ENCODE measurements around the gene DBI.
"Not testable (repeated sequence)": the region's sequence is repeated elsewhere in the genome, so short reads cannot be mapped to it uniquely, and the experiment has no call there.

The DBI gene

DNA sequence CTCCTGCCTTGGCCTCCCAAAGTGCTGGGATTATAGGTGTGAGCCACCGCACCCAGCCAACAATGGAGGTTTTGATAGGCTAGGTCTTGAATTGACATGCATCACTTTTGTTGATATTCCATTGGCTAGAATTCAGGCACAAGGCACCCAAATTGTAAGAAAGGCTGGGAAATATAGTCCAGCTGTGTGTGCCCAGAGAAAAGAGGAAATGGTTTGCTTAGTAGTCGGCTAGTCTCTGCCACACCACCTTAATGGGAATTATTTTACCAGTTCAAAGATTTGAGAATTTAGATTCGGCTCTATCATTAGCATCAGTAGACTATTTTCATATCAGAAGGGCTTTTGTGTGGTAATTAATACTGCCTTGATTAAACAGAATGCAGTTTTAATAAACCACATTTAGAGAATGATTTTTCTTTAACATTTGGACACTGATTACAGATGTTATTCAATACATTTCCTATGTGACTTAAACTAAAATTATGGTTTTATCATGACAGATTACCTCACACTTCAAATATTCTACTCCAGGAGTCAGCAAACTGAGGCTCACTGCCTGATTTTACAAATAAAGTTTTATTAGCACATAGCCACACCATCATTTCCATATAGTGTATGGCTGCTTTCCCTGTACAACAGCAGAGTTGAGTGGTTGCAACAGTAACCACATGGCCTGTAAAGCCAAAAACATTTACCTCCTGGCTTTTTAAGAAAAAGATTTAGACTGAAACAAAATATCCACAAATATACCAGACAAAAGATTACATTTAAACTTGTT, 27.4 kb downstream of the DBI start:
- in situ Hi-C loops (cut with MboI; ENCODE audit: low sequenced_read_pairs) = no loop called here

DNA sequence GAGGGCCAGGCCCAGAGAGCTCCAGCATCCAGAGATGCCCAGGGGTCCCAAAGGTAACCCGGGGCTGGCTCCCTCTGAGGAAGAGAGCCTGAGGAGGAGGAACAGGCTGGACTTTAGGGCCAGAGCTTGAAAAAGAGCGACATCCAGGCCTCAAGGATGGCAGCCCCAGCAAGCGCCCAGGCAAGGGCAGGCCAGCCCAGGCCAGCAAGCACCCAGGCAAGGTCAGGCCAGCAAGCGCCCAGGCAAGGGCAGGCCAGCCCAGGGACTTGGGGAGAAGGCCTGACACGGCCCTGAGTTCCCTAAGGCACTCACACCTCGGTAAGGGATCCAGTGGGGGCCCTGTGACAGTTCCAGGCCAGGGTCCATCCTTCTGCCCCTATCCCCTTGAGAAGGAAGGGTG, 30.4 kb downstream of the DBI start:
- in situ Hi-C loops (cut with MboI; ENCODE audit: low sequenced_read_pairs) = no loop called here

DNA sequence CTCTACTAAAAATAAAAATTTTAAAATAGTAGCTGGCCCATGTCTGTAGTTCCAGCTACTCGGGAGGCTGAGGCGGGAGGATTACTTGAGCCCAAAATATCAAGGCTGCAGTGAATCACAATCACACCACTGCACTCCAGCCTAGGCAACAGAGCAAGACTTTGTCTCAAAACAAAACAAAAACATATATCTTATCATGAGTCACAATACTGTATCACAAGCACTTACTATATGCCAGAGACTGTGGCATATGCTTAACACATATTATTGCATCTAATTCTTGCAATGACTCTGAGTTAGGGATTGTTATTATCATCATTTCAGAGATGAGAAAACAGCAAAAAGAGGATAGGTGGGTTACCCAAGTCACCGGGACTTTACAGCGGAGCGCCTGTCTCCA, 35.3 kb downstream of the DBI start:
- in situ Hi-C loops (cut with MboI; ENCODE audit: low sequenced_read_pairs) = no loop called here

DNA sequence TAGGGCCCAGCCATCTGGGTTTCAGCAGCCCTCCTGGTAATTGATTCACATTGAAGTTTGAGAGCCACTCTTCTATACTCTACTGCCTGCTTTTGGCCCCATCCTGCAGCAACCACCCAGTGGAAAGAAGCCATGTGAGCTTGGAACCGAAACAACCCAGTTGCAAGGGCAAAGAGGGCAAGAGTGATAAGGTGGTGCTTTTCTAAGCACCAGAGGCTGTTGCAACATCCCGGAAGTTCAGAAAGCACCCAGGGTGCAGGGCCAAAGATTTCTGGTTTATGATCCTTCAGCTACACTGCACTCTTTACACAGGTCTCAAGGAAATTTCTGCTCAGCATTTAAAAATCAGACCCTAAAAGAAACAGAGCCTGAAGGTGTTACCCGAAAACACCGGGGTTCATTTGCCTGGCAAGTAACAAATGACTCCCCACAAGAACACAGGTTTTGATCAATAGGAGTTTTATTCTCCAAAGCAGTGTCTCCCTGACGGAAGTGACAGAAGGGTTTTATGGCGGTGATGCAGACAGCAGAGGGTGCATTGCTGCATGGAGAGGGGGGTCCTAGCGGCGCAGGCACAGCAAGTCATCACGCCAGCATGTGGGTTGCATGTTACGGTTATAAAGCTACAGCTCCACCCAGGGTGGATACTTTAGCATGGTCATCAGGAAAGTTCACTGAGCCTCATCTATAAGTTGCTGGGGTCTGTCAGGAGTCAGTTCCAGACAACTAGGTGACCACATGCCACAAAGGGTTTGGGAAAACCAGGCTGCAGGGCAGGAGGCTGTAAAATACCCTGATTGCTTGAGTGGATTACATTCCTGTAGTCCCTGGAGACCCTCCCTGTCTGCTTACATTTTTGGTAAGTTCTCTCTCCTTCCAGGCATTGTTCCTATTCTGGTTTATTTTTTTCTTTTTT, 36.1 kb downstream of the DBI start:
- in situ Hi-C loops (cut with MboI; ENCODE audit: low sequenced_read_pairs) = no loop called here

DNA sequence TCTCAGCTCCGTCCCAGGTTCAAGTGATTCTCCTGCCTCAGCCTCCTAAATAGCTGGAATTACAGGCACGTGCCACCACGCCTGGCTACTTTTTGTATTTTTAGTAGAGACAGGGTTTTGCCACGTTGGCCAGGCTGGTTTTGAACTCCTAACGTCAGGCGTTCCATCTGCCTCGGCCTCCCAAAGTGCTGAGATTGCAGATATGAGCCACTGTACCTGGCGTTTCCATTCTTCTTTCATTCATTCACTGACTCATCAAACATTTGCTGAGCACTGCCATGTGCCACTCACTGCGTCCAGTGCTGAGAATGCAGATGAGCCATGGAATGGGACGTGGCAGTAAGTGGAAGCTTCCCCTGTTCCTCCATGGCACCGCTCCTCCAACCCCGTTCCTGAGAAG, 36.8 kb downstream of the DBI start:
- in situ Hi-C loops (cut with MboI; ENCODE audit: low sequenced_read_pairs) = not testable (repeated sequence)

DNA sequence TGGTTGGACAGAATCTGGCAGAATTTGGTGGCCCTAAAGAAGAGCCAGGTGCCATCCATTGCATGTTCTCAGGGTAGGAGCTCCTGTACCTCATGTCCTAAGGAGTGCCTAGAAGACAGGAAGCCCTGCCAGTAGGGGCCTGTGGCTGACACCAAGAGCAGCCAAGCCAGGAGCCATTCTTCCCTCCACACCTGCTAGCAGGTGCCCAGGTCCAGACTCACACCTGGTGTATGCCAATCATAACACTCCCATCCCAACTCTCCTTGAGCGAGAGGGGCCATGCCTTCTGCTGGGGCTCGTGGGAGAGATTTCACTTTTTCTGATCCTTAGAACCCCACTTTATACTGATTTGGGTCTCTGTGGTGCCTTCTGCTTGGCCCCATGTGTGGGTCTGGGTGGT, 38.4 kb downstream of the DBI start:
- in situ Hi-C loops (cut with MboI; ENCODE audit: low sequenced_read_pairs) = no loop called here

DNA sequence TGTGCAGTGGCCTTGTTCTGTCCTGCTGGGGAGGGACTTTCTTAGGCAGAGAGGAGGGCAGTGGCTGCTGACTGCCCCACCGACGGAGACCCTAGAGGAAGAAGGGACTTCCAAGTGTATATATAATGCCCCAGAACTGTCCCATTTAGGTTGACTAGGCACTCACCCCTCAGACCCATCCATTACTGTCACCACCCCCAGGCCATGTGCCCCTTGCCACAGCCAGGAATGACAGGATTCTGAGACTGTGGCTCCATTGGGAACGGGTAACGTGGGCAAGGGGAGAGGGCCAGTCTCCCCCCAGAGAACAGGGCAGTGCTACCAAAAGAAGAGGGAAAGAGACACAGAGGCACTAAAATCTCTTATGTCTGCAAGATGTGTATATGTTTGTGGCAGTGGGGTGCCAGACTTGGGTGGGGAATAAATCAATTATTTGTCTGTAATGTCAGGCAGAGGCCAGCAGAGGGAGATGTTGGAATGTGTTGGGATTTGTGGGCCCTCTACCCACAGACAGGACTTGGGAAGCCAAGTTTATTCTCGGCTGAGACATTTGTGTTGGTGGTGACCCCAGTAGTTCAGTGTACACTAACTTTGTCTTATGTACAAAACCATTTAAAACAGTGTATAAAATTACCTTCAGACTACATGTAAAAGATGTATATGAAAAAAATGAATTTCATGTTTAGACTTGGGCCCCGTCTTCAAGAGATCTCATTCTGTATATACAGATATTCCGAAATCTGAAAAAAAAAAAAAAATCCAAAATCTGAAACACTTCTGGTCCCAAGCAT, 40.8 kb downstream of the DBI start:
- in situ Hi-C loops (cut with MboI; ENCODE audit: low sequenced_read_pairs) = no loop called here

DNA sequence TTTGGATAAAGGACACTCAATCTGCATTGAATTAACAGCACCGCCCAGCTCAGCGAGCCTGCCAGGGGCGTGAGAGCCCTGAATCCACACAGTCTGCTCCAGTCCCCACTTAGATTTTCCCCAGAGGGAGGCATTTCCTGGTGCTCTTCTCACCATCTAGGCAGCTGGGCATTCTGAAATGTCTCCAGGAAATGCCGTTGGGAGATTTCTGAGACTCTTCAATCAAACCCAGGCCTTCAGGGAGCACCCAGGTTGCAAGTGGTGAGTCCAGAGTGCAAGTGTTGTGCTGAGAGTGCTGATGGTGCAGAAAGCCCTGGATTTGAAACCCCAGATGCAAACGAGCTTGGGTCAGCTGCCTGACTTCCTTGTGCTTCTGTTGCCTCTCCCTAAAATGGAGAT, 41.4 kb downstream of the DBI start:
- in situ Hi-C loops (cut with MboI; ENCODE audit: low sequenced_read_pairs) = no loop called here

DNA sequence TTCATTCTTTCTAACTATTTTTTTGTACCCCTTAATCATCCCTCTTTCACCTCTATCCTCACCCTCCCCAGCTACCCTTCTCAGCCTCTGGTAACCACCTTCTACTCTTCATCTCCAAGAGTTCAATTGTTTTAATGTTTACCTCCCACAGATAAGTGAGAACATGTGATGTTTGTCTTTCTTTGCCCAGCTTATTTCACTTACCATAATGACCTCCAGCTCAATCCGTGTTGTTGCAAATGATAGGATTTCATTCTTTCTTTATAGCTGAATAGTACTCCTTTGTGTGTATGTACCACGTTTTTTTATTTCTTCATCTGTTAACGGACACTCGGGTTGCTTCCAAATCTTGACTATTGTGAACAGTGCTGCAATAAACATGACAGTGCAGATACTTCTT, 42.7 kb downstream of the DBI start:
- in situ Hi-C loops (cut with MboI; ENCODE audit: low sequenced_read_pairs) = no loop called here

DNA sequence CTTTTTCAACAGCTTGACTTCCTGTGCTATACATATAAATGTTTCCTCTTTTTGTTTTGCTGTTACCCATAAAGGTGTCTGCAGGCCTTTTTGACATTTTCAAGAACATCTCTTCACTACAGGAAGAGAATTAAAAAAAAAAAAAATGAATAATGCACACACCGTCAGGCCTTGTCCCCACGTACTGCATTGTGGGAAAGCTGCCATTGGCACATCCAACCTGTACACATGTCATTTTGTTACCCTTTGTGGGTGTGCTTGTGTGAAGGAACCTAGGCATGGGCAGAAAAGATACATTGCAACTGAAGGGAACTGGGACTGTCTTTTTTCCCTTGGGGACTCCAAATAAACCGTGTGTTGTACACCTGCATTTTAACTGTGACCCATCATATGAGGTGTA, 48.1 kb downstream of the DBI start:
- in situ Hi-C loops (cut with MboI; ENCODE audit: low sequenced_read_pairs) = loop anchor here (10.0 kb wide), 1 partner anchor 60 kb away; no protein-coding TSS in a partner anchor

DNA sequence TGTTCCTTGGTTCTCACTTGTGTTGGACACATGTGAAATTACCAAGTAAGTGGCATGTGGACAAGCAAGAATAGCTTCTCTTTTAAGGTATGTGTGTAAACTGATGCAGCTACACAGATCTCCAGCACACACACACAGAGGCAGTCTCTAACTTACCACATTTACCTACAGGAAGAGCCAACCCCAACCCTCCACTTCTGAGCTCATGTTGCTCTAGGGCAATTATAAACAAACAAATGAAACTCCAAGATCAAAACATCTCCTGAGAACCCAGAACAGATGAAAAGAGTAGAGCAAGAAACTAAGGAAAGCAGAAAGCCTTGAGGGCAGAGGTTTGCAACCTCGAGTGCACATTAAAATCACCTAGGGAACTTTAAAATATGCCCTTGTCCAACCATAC, 48.9 kb downstream of the DBI start:
- in situ Hi-C loops (cut with MboI; ENCODE audit: low sequenced_read_pairs) = loop anchor here (10.0 kb wide), 1 partner anchor 59 kb away; no protein-coding TSS in a partner anchor

DNA sequence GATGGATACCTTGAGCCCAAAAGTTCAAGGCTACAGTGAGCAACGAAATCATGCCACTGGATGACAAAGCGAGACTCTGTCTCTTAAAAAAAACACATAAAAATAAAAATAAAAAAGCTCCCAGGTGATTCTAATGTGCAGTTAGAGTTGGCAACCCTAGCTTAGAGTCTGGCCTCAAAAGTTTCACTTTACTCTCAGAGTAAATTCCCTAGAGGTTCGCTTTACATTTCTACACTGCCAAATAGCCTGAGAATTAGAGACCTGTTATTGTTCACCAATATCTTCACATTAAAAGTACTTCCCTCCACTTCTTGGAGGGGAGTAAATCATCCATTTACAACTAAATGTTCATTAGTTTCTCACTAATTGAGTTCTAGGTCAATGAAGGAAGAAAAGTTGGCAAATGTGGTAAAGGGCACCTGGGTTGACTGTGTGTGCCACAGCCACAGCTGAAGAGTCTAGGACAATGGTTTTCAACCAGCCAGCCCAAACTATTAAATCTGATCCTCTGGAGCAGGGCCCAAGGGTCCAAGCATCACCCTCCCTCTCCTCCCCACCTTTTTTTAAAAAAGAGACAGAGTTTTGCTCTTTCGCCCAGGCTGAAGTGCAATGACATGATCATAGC, 49.6 kb downstream of the DBI start:
- in situ Hi-C loops (cut with MboI; ENCODE audit: low sequenced_read_pairs) = loop anchor here (10.0 kb wide), 1 partner anchor 58 kb away; no protein-coding TSS in a partner anchor

DNA sequence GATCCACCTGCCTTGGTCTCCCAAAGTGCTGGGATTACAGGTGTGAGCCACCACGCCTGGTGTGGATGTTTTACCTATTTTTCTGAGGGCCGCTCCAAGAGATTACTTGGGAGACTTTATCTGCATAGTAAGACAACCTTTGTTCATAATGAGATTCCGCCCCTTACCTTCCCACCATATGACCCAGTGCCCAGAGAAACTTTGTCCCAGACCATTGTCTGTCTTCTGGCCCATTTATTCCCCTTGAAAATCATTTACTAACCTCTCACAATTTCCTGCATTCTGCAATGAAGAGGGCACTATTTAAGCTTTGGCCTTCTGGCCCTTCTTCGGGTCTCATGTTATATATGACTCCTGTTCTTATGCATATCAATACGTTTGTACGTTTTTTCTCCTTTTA, 51.1 kb downstream of the DBI start:
- in situ Hi-C loops (cut with MboI; ENCODE audit: low sequenced_read_pairs) = loop anchor here (10.0 kb wide), 1 partner anchor 57 kb away; no protein-coding TSS in a partner anchor

DNA sequence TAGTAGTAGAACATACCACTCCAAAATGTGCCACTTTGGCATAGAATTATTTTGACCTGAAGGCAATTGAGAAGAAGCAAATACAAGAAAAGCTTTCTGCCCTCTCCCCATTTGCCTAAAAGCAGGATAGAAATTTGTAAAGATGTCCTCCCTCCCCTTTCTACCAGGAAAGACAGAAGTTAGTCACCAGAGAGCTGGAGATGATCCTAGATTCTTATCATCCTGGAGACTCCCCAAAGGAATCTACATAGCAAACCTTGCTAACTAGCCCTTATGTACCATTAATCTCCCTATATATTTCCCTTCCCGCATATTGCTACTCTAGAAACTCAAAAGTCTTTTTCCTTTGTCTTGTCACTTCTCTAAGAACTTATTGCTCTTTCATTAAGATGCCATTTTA, 52.3 kb downstream of the DBI start:
- in situ Hi-C loops (cut with MboI; ENCODE audit: low sequenced_read_pairs) = loop anchor here (10.0 kb wide), 1 partner anchor 56 kb away; no protein-coding TSS in a partner anchor

DNA sequence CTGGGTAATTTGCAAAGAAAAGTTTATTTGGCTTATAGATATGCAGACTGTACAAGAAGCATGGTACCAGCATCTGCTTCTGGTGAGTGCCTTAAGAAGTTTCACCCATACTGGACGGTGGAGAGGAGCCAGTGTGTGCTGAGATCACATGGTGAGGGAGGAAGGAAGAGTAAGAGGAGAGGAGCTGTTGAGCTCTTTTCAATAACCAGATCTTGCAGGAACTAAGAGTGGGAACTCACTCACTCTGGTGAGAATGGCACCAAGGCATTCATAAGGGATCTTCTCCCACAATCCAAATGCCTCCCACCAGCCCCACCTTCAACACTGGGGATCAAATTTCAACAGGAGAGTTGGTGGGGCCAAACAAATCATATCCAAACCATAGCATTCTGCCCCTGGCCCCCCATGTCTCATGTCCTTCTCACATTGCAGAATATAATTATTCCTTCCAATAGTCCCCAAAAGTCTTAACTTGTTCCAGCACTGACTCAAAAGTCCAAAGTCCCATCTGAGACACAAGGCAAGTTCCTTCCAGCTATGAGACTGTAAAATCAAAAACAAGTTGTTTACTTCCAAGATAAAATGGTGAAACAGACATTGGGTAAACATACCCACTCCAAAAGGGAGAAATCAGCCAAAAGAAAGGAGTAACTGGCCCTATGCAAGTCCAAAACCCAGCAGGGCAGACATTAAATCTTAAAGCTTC, 53.2 kb downstream of the DBI start:
- in situ Hi-C loops (cut with MboI; ENCODE audit: low sequenced_read_pairs) = loop anchor here (10.0 kb wide), 1 partner anchor 55 kb away; no protein-coding TSS in a partner anchor

DNA sequence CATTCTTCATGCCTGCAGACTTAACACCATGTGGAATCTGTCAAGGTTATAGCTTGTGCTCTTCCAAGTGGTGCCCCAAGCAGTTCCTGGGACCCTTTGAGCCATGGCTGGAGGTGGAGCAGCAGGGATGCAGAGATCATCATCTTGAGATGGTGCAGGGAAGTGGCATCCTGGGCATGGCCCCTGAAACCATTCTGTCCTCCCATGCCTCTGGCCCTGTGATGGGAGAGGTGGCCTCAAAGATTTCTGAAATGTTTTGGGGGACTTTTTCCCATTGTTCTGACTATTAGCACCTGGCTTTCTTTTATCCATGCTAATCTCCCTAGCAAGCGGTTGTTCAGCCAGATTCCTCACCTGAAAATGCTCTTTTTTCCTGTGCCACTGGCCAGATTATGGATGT, 54.5 kb downstream of the DBI start:
- in situ Hi-C loops (cut with MboI; ENCODE audit: low sequenced_read_pairs) = no loop called here

DNA sequence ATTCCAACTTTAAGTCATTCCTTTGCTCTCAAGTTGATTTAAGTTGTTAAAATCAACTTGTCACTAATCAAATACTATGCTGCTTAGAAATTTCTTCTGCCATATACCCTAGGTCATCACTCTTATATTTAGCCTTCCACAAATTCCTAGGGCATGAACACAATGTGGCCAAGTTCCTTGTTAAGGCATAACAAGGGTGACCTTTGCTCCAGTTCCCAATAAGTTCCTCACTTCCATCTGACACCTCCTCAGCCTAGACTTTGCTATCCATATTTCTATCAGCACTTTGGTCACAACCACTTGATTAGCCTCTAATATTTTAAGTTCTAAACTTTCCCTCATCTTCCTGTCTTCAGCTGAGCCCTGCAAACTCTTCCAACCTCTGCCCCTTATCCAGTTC, 55.0 kb downstream of the DBI start:
- in situ Hi-C loops (cut with MboI; ENCODE audit: low sequenced_read_pairs) = no loop called here

Data from HL-60/S4 (cell line).